MM.1S (cell line): Measurements from ENCODE around the gene FBXW7.

ENCODE experiments used
- DNase-seq: peaks from one replicate; pipeline ENCODE4 v3.0.0-alpha.2; 2015
- H2AFZ ChIP-seq: fragments of 300-600 bp; sonication (generic); 2 replicates; pipeline ENCODE4 v1.6.0; 2016; ENCODE audit warnings: antibody characterized with exemption, low read length
- H3F3A ChIP-seq: fragments of 300-600 bp; sonication (generic); 2 replicates; pipeline ENCODE4 v1.6.1; 2016; ENCODE audit warnings: mild to moderate bottlenecking, antibody characterized with exemption, low read length, moderate library complexity, mixed read lengths; ENCODE audit not compliant: insufficient read depth
- H3K27ac ChIP-seq: fragments of 300-600 bp; sonication (generic); 2 replicates; pipeline ENCODE4 v1.5.1; 2016; ENCODE audit warnings: mild to moderate bottlenecking, low read length
- H3K27me3 ChIP-seq: fragments of 300-600 bp; sonication (generic); replicated peaks from 2 replicates; pipeline ENCODE4 v1.6.0; 2016; ENCODE audit warnings: low read length; ENCODE audit not compliant: insufficient read depth
- H3K36me3 ChIP-seq: fragments of 300-600 bp; sonication (generic); replicated peaks from 2 replicates; pipeline ENCODE4 v1.6.1; 2016; ENCODE audit warnings: mild to moderate bottlenecking, low read length, mixed read lengths; ENCODE audit not compliant: insufficient read depth
- H3K4me1 ChIP-seq: fragments of 300-600 bp; sonication (generic); 2 replicates; pipeline ENCODE4 v1.6.1; 2016; ENCODE audit warnings: low read length, mixed read lengths
- H3K4me2 ChIP-seq: fragments of 300-600 bp; sonication (generic); 2 replicates; pipeline ENCODE4 v1.6.0; 2016; ENCODE audit warnings: low read depth, low read length
- H3K4me3 ChIP-seq: fragments of 300-600 bp; sonication (generic); 2 replicates; pipeline ENCODE4 v1.5.1; 2016; ENCODE audit warnings: low read length, mixed read lengths
- H3K79me2 ChIP-seq: fragments of 300-600 bp; sonication (generic); 2 replicates; pipeline ENCODE4 v1.6.1; 2016; ENCODE audit warnings: mixed run types, low read length, mixed read lengths
- H3K9ac ChIP-seq: fragments of 300-600 bp; sonication (generic); 2 replicates; pipeline ENCODE4 v1.6.1; 2016; ENCODE audit warnings: low read length, mixed read lengths
- H3K9me2 ChIP-seq: fragments of 300-600 bp; sonication (generic); replicated peaks from 2 replicates; pipeline ENCODE4 v1.6.1; 2016; ENCODE audit warnings: mild to moderate bottlenecking, low read length, mixed read lengths; ENCODE audit not compliant: insufficient read depth
- H3K9me3 ChIP-seq: fragments of 300-600 bp; sonication (generic); replicated peaks from 2 replicates; pipeline ENCODE4 v1.6.1; 2016; ENCODE audit warnings: mild to moderate bottlenecking, low read length, mixed read lengths; ENCODE audit not compliant: insufficient read depth
- H4K20me1 ChIP-seq: fragments of 300-600 bp; sonication (generic); 2 replicates; pipeline ENCODE4 v1.6.1; 2016; ENCODE audit warnings: mild to moderate bottlenecking, low read length, moderate library complexity, mixed read lengths; ENCODE audit not compliant: insufficient read depth
- CTCF ChIP-seq: fragments of 300-600 bp; sonication (generic); IDR thresholded peaks from 2 replicates; pipeline ENCODE4 v1.5.1; 2016; ENCODE audit warnings: antibody characterized with exemption, low read length, mixed read lengths
- EZH2 ChIP-seq: fragments of 300-600 bp; sonication (generic); optimal IDR thresholded peaks from 2 replicates; pipeline ENCODE3; 2017; ENCODE audit warnings: low read depth, mild to moderate bottlenecking, antibody characterized with exemption, low read length, mixed read lengths
- EZH2phosphoT487 ChIP-seq: fragments of 300-600 bp; sonication (generic); IDR thresholded peaks from 2 replicates; pipeline ENCODE4 v1.6.1; 2018; ENCODE audit warnings: antibody characterized with exemption, low read length

The FBXW7 gene

GRCh38 chr4:152572417-152573086, 36.7 kb upstream of the FBXW7 start:
- no peak overlapping the region for H3K9ac ChIP-seq
- H3K4me1 ChIP-seq = peaks cover under 1% of the 10 kb centered on the region; the same call in 1 of the 2 replicates
- no peaks in the 10 kb centered on the region for H3K36me3 ChIP-seq
- no peaks in the 10 kb centered on the region for H3K9me2 ChIP-seq
- no peak overlapping the region for H3K4me2 ChIP-seq
- H3K4me3 ChIP-seq = no peak overlapping the region
- no peak for TF ChIP-seq EZH2
- no peak for TF ChIP-seq EZH2phosphoT487
- TF ChIP-seq CTCF = no peak
- no peaks in the 10 kb centered on the region for H3K27me3 ChIP-seq
- H3K27ac ChIP-seq = no peak overlapping the region
- H4K20me1 ChIP-seq = no peaks in the 10 kb centered on the region
- no peak overlapping the region for H2AFZ ChIP-seq
- DNase-seq = no peak
- H3K9me3 ChIP-seq = no peaks in the 10 kb centered on the region
- H3F3A ChIP-seq = no peaks in the 10 kb centered on the region
- no peaks in the 10 kb centered on the region for H3K79me2 ChIP-seq

DNA sequence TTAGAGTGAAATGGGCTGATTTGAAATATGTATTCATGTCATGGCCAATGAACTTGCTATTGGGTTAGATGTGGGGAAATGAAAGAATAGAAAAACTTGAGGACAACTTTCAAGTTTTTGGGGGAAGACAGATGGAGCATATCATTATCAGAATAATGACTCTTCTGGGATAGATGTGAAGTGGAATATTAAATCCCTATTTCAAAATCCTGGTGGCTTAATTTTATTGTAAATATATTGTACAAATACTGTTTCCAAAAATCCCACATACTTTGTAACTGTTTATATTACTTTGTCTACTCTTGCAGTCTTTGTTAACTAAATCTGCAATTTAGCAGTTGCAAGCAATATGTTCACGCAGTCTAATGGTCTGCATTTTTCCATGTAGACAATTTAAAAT, 35.9 kb upstream of the FBXW7 start:
- Histone ChIP-seq H2AFZ (no peak overlapping the region), H3K27me3 (no peaks in the 10 kb centered on the region), H3K4me1 (no peaks in the 10 kb centered on the region), H3K27ac (no peak overlapping the region), H3K9me3 (no peaks in the 10 kb centered on the region), H3F3A (no peaks in the 10 kb centered on the region), H4K20me1 (no peaks in the 10 kb centered on the region), H3K79me2 (no peaks in the 10 kb centered on the region), H3K4me2 (no peak overlapping the region), H3K9me2 (no peaks in the 10 kb centered on the region), H3K4me3 (no peak overlapping the region), H3K36me3 (no peaks in the 10 kb centered on the region), H3K9ac (no peak overlapping the region)
- DNase-seq = no peak
- no peak for TF ChIP-seq CTCF
- TF ChIP-seq EZH2phosphoT487 = no peak
- no peak for TF ChIP-seq EZH2

GRCh38 chr4:152571296-152571695, 35.4 kb upstream of the FBXW7 start:
- Histone ChIP-seq H3F3A (no peaks in the 10 kb centered on the region), H3K4me1 (no peaks in the 10 kb centered on the region), H3K9ac (no peak overlapping the region), H3K79me2 (no peaks in the 10 kb centered on the region), H3K27ac (no peak overlapping the region), H4K20me1 (no peaks in the 10 kb centered on the region), H2AFZ (no peak overlapping the region), H3K9me2 (no peaks in the 10 kb centered on the region), H3K4me3 (no peak overlapping the region), H3K4me2 (no peak overlapping the region), H3K9me3 (no peaks in the 10 kb centered on the region), H3K36me3 (no peaks in the 10 kb centered on the region), H3K27me3 (no peaks in the 10 kb centered on the region)
- no peak for TF ChIP-seq EZH2
- no peak for DNase-seq

- H3K27ac ChIP-seq = no peak overlapping the region
- H3K4me3 ChIP-seq = no peak overlapping the region
- no peak for DNase-seq
- no peaks in the 10 kb centered on the region for H4K20me1 ChIP-seq
- no peaks in the 10 kb centered on the region for H3K27me3 ChIP-seq
- no peaks in the 10 kb centered on the region for H3K36me3 ChIP-seq
- H3F3A ChIP-seq = no peaks in the 10 kb centered on the region
- no peaks in the 10 kb centered on the region for H3K4me1 ChIP-seq
- H3K4me2 ChIP-seq = no peak overlapping the region
- H2AFZ ChIP-seq = no peak overlapping the region
- no peaks in the 10 kb centered on the region for H3K9me2 ChIP-seq
- H3K9me3 ChIP-seq = no peaks in the 10 kb centered on the region
- no peak for TF ChIP-seq EZH2phosphoT487
- TF ChIP-seq CTCF = no peak
- TF ChIP-seq EZH2 = no peak
- H3K79me2 ChIP-seq = no peaks in the 10 kb centered on the region
- no peak overlapping the region for H3K9ac ChIP-seq
Observed at GRCh38 chr4:152565333-152565732, 29.4 kb upstream of the FBXW7 start.
